ENCODE results near the gene CLRN2. TPM values are rescaled to one million over a fixed set of nuclear protein-coding genes. Genes with fewer than 3 reads are reported as not detected.

CLRN2 gene
- total and polyA plus RNA-seq, 2 donors (not counting 3 experiments of a cell fraction or from before 2014, with no cell fraction given), result not detected

DNA sequence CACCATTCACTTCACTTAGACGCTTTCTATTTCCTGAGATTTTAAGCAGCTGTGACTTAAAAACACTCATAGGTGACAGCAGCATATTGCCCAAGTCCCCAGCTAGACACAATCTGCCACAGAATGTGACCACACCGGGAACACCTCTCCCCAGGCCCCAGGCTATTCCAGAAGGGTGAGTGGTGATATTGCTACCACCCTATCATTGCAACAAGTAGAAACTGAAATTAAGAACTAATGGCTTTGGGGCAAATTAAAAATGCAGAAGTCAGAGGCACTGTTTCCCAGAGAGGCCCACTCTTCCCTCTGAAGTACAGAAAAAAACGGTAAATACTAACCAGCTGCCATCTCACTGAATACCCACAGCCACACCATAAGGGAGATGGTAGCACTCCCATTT, 38.1 kb upstream of the CLRN2 start:
- no TSS peak for BruUV-seq (replicated peaks)
- no peak for DNase-seq (ENCODE audit: low read depth, low spot score)
- dilution Hi-C loops (cut with MboI; ENCODE audit: extremely low pct_ligation_motif_present, low sequenced_read_pairs), result no loop called here
- Histone ChIP-seq H4K20me1 (replicated peaks; ENCODE audit: control insufficient read depth, extremely low read depth, insufficient read depth, low read length) (no peaks in the 10 kb centered on the region), H3K9ac (replicated peaks; ENCODE audit: extremely low read depth, insufficient read depth, low read length) (no peak overlapping the region), H3K27me3 (ENCODE audit: control insufficient read depth in 2 of 2, insufficient read depth in 2 of 2, low read length in 2 of 2) (no peaks in the 10 kb centered on the region), H3K9me1 (replicated peaks; ENCODE audit: control insufficient read depth, extremely low read depth, insufficient read depth, low read length) (no peaks in the 10 kb centered on the region), H3K79me2 (ENCODE audit: control insufficient read depth, insufficient read depth, low read length) (no peaks in the 10 kb centered on the region), H3K4me1 (ENCODE audit: control insufficient read depth, extremely low read depth, insufficient read depth, low read length) (peaks cover 5% of the 10 kb centered on the region), H3K4me3 (replicated peaks in 1 of 3; ENCODE audit: insufficient read depth in 1 of 3, low read depth in 1 of 3, low read length in 3 of 3) (no peak overlapping the region), H3K27ac (ENCODE audit: insufficient read depth, low read depth, low read length) (no peak overlapping the region), H3K36me3 (ENCODE audit: control insufficient read depth in 2 of 2, extremely low read depth in 1 of 2, insufficient read depth in 2 of 2, low read length in 2 of 2) (no peaks in the 10 kb centered on the region), H3K4me2 (ENCODE audit: insufficient read depth, low read length) (no peak overlapping the region), H3K9me3 (replicated peaks; ENCODE audit: control insufficient read depth, insufficient read depth, low read length) (no peaks in the 10 kb centered on the region), H2AFZ (ENCODE audit: low read depth, low read length) (no peak overlapping the region)
- TF ChIP-seq POLR2AphosphoS5 (IDR thresholded peaks at IDR 0.05; ENCODE audit: insufficient read depth, low read depth, low read length), result no peak
- TF ChIP-seq POLR2A (IDR thresholded peaks at IDR 0.05; ENCODE audit: low read depth, low read length), result no peak
- no peak for TF ChIP-seq MYC (IDR thresholded peaks at IDR 0.05; ENCODE audit: low read depth, low read length)
- no peak for TF ChIP-seq JUN (IDR thresholded peaks at IDR 0.05; ENCODE audit: borderline replicate concordance, insufficient read depth, insufficient read length, low read depth)
- TF ChIP-seq, protein P1, sequence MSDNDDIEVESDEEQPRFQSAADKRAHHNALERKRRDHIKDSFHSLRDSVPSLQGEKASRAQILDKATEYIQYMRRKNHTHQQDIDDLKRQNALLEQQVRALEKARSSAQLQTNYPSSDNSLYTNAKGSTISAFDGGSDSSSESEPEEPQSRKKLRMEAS (IDR thresholded peaks at IDR 0.05; ENCODE audit: insufficient read depth, insufficient read length), result no peak
- TF ChIP-seq FOS (IDR thresholded peaks at IDR 0.05; ENCODE audit: borderline replicate concordance, insufficient read depth, low read length), result no peak
- TF ChIP-seq, protein P2, sequence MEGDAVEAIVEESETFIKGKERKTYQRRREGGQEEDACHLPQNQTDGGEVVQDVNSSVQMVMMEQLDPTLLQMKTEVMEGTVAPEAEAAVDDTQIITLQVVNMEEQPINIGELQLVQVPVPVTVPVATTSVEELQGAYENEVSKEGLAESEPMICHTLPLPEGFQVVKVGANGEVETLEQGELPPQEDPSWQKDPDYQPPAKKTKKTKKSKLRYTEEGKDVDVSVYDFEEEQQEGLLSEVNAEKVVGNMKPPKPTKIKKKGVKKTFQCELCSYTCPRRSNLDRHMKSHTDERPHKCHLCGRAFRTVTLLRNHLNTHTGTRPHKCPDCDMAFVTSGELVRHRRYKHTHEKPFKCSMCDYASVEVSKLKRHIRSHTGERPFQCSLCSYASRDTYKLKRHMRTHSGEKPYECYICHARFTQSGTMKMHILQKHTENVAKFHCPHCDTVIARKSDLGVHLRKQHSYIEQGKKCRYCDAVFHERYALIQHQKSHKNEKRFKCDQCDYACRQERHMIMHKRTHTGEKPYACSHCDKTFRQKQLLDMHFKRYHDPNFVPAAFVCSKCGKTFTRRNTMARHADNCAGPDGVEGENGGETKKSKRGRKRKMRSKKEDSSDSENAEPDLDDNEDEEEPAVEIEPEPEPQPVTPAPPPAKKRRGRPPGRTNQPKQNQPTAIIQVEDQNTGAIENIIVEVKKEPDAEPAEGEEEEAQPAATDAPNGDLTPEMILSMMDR (IDR thresholded peaks at IDR 0.05; ENCODE audit: extremely low read depth in 1 of 2, insufficient read depth in 1 of 2, low read depth in 1 of 2, low read length in 2 of 2), result no peak
- TF ChIP-seq EZH2 (IDR thresholded peaks at IDR 0.05; ENCODE audit: borderline replicate concordance, low read depth, low read length, severe bottlenecking), result no peak
- no peak for TF ChIP-seq GATA2 (IDR thresholded peaks at IDR 0.05; ENCODE audit: insufficient read depth, insufficient read length, low read depth, low read length)
- intact Hi-C loops (cut with micrococcal nuclease), result no loop called here
- ChIA-PET CTCF (no interaction called here), POLR2A (no interaction called here)
- FAIRE-seq, result no peak
